Measurements from ENCODE around the gene GEN1. TPM values are rescaled to one million over a fixed set of nuclear protein-coding genes. Genes with fewer than 3 reads are reported as not detected.

The GEN1 gene
- total RNA-seq, 4 donors from 2014 or later, result 2.3 to 8.8 (median 6.7) TPM

DNA sequence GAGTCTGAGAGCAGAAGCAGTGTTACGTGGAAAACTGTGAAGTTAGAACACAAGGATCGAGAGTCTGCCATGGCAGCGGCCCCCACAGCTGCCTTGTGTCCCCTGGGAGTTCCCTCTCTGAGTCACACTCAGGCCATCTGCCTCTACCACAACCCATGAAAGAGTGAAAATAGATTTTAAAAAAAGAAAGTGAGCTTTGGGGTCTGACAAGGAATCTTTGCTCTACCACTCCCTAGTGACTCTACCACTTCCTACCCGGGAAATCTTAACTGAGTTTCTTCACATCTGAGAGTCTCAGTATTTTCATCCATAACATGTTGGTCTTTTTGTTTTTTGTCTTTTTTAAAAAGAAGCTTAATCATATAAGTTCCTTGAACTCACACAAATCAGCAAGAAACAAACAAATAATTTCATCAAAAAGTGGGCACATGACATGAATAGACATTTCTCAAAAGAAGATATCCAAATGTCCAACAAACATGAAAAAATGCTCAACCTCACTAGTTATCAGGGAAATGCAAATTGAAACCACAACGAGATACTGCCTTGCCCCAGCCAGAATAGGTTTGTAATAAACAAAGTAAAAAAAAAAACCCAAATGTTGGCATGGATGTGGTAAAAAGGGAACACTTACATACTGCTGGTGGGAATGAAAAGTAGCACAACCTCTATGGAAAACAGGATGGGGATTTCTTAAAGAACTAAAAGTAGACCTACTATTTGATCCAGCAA is 60.0 kb downstream of the GEN1 start:
- TF ChIP-seq, protein P1, sequence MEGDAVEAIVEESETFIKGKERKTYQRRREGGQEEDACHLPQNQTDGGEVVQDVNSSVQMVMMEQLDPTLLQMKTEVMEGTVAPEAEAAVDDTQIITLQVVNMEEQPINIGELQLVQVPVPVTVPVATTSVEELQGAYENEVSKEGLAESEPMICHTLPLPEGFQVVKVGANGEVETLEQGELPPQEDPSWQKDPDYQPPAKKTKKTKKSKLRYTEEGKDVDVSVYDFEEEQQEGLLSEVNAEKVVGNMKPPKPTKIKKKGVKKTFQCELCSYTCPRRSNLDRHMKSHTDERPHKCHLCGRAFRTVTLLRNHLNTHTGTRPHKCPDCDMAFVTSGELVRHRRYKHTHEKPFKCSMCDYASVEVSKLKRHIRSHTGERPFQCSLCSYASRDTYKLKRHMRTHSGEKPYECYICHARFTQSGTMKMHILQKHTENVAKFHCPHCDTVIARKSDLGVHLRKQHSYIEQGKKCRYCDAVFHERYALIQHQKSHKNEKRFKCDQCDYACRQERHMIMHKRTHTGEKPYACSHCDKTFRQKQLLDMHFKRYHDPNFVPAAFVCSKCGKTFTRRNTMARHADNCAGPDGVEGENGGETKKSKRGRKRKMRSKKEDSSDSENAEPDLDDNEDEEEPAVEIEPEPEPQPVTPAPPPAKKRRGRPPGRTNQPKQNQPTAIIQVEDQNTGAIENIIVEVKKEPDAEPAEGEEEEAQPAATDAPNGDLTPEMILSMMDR (IDR thresholded peaks at IDR 0.05), result no peak
- ATAC-seq (ENCODE audit: low FRiP score) (no peak), DNase-seq (ENCODE audit: low spot score) (no peak)

DNA sequence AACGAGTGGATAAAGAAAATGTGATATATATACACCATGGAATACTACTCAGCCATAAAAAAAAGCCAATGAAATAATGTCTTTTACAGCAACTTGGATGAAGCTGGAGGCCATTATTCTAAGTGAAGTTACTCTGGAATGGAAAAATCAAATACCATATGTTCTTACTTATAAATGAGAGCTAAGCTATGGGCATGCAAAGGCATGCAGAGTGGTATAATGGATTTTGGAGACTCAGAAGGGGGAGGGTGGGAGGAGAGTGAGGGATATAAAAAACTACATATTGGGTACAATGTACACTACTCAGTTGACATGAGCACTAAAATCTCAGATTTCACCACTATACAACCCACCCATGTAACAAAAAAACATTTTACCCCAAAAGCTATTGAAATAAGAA is 60.7 kb downstream of the GEN1 start:
- DNase-seq (ENCODE audit: low spot score) (no peak), ATAC-seq (ENCODE audit: low FRiP score) (no peak)
- TF ChIP-seq, protein P1 (IDR thresholded peaks at IDR 0.05), result no peak

DNA sequence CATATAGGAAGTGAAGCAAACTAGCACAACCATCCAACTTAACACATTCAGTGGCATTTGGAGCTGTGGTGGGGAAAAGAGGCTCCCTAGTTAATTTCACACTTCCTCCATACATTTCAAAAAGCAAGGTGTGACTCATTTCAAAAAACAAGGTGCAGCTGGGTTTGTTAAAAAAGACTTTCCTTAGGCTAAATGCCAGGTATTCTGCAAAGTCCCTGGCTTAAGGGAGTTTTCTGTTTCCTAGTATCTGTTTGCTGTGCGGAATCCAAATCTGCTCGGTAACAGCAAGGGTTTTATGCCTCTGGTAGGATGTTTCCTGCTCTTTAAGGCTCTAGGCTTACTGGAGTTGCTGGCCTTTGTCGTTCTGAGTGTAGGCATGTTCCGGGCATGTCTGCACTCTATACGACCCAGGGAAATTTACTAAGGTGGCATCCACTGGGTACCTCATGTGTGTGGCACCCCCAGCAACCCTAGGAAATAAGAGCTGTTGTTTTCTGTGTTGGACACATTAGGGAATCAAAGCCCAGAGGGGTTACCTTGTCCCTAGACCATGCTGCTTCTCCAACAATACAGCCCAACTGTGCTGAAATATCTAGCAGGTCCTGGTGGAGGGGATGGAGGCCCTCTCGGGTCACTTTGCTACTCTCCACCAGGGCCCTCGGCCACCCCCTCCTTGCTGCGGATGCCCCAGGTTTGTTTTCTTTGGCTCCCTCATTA is 61.7 kb downstream of the GEN1 start:
- TF ChIP-seq, protein P1 (IDR thresholded peaks at IDR 0.05), result no peak
- no peak for DNase-seq (ENCODE audit: low spot score)
- ATAC-seq (ENCODE audit: low FRiP score), result no peak

DNA sequence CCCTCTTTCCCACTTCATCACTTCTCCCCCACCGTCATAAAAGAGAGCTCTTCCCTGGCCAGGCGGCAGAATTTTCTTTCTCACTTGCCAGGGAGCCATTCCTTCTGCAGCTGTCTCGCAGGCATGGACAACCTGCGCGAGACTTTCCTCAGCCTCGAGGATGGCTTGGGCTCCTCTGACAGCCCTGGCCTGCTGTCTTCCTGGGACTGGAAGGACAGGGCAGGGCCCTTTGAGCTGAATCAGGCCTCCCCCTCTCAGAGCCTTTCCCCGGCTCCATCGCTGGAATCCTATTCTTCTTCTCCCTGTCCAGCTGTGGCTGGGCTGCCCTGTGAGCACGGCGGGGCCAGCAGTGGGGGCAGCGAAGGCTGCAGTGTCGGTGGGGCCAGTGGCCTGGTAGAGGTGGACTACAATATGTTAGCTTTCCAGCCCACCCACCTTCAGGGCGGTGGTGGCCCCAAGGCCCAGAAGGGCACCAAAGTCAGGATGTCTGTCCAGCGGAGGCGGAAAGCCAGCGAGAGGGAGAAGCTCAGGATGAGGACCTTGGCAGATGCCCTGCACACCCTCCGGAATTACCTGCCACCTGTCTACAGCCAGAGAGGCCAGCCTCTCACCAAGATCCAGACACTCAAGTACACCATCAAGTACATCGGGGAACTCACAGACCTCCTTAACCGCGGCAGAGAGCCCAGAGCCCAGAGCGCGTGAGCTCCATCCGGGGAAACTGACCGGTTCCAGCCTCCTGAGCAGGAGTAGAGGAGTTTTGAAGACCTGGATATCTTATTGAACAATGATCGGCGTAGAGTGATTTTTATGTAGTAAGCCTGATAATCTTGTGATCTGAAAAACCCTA is 62.7 kb downstream of the GEN1 start, which contains the start of gene MSGN1:
TSS of gene MSGN1 (plus strand) at position 65 of the 850 bp plus-strand sequence. CDS start at position 124, 59 bp downstream.
- ATAC-seq (ENCODE audit: low FRiP score) (no peak), DNase-seq (ENCODE audit: low spot score) (no peak)
- TF ChIP-seq, protein P1 (IDR thresholded peaks at IDR 0.05), result no peak

DNA sequence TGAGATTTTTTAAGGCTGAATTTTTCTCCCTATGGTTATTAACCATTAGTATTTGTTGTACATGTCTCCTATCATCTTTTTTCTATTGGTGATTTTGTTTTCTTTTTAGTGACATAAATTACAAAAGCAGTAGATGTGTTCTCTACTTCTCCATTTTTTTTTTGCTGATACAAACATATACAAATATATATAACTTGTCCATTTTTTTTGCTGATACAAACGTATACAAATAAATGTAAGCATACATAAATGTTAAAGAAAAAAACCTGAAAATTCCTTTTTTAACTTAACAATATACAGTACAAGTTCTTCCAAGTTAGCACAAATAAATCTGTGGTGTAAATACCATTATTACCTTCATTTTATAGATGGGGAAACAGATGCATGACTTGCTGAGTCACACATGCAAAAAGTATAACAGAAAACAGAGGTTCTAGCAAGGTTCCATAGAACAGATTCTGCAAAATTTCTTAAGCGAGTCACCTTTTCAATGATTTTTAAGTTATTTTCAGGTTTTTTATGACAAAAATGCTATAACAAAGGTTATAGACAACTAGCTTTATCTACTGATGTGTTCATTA is 64.4 kb downstream of the GEN1 start:
- TF ChIP-seq, protein P1 (IDR thresholded peaks at IDR 0.05), result no peak
- DNase-seq (ENCODE audit: low spot score) (no peak), ATAC-seq (ENCODE audit: low FRiP score) (no peak)

DNA sequence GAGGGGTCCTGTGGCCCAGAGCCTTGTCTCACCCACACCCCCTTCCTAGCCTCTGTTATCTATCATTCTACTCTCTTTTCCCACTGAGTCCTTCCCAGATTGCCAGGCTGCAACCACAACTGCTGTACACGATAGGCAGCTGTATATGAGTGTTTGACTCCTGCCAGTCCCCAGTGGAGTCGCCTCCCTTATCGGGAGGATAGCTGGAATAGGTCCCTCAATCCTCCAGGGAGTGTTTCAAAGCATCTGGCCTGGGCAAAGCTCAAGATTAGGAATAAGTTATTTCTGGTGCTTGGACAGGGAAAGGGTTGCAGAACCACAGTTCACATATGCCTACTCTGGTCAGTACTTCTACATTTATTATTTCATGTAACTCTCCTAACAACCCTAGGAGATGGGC is 67.1 kb downstream of the GEN1 start:
- ATAC-seq (ENCODE audit: low FRiP score), result no peak
- no peak for DNase-seq (ENCODE audit: low spot score)
- TF ChIP-seq, protein P1 (IDR thresholded peaks at IDR 0.05), result no peak

Data from omental fat pad (tissue), 4 donors.